ENCODE results near the gene RSPO1.

RSPO1 gene

GRCh38 chr1:37656026-37656425 is 21.3 kb upstream of the RSPO1 start:
- DNase-seq: no peak

GRCh38 chr1:37655274-37655673 is 20.6 kb upstream of the RSPO1 start:
- DNase-seq: no peak

GRCh38 chr1:37653906-37654305 is 19.2 kb upstream of the RSPO1 start:
- DNase-seq: no peak

GRCh38 chr1:37652976-37653375 is 18.3 kb upstream of the RSPO1 start:
- no peak for DNase-seq

- DNase-seq: no peak
Observed at GRCh38 chr1:37651803-37652202, 17.1 kb upstream of the RSPO1 start.

GRCh38 chr1:37650721-37651120 is 16.0 kb upstream of the RSPO1 start:
- no peak for DNase-seq

- DNase-seq: no peak
Observed at GRCh38 chr1:37650173-37650572, 15.5 kb upstream of the RSPO1 start.

GRCh38 chr1:37647281-37647680 is 12.6 kb upstream of the RSPO1 start:
- DNase-seq: no peak

GRCh38 chr1:37641059-37641458 is 6.4 kb upstream of the RSPO1 start:
- no peak for DNase-seq

GRCh38 chr1:37636435-37636834 is 1.7 kb upstream of the RSPO1 start:
- no peak for DNase-seq

GRCh38 chr1:37634992-37635902 is 555 bp upstream of the RSPO1 start:
- no peak for DNase-seq

- no peak for DNase-seq
Observed at GRCh38 chr1:37633938-37634243, 801 bp downstream of the RSPO1 start.

GRCh38 chr1:37633040-37633937 is 1.4 kb downstream of the RSPO1 start:
- DNase-seq: no peak

- DNase-seq: no peak
Observed at GRCh38 chr1:37631036-37631435, 3.7 kb downstream of the RSPO1 start.

GRCh38 chr1:37630426-37631028 is 4.2 kb downstream of the RSPO1 start:
- DNase-seq: no peak

- no peak for DNase-seq
Observed at GRCh38 chr1:37629726-37630425, 4.8 kb downstream of the RSPO1 start.

- DNase-seq: no peak
Observed at GRCh38 chr1:37629008-37629407, 5.7 kb downstream of the RSPO1 start.

- no peak for DNase-seq
Observed at GRCh38 chr1:37628026-37628556, 6.6 kb downstream of the RSPO1 start.

- no peak for DNase-seq
Observed at GRCh38 chr1:37622131-37622530, 12.6 kb downstream of the RSPO1 start.

GRCh38 chr1:37621326-37621870 is 13.3 kb downstream of the RSPO1 start:
- no peak for DNase-seq

- no peak for DNase-seq
Observed at GRCh38 chr1:37620707-37621106, 14.0 kb downstream of the RSPO1 start.

GRCh38 chr1:37616330-37616729 is 18.4 kb downstream of the RSPO1 start:
- no peak for DNase-seq
